ENCODE measurements around the gene SH3BP5. TPM values are rescaled to one million over a fixed set of nuclear protein-coding genes. Genes with fewer than 3 reads are reported as not detected.

The SH3BP5 gene
- total and polyA plus RNA-seq, 4 donors: 50.3 to 76.6 (median 67.3) TPM

DNA sequence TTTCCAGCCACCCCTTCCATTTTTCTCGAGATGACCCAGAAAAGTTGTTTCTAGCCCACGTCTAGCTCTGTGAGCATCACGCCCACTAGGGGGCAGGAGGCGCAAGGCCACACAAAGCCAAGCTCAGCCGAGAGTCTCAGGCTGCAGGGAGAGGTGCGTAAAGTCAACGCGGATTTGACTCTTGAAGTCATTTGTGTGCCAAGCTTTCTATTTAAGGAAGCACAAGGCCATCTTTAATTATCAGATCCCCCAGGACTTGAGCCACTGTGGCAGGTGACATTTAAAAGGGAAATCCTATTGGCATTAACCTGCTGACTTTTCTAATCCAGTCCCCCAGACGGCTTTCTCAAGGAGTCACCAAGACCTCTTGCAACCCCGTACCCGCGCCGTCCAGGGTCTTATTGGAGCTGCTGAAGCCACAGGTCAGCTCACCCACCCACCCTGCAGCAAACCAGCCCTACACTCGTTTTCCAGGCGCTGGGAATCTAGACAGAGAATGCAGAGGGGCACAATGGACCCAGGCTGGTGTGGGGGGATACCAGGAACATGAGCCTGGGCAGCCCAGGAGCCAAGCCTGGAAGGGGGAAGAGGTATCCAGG, 64.3 kb downstream of the SH3BP5 start:
- TF ChIP-seq CTCF (IDR thresholded peaks at IDR 0.05; ENCODE audit: control extremely low read depth, extremely low read depth): peak; percentile 96
- DNase-seq (peak; percentile 87 to 88 (median 88)), ATAC-seq (ENCODE audit: insufficient read depth, low FRiP score) (peak; percentile 83)
- Histone ChIP-seq H3K27ac (ENCODE audit: low read depth in 1 of 2, low read length in 1 of 2) (peak overlapping the region in 1 of 2 donors; percentile 28), H3K27me3 (ENCODE audit: control insufficient read depth in 3 of 3, insufficient read depth in 3 of 3, low read length in 2 of 3) (no peaks in the 10 kb centered on the region), H3K9me3 (ENCODE audit: control insufficient read depth in 4 of 4, insufficient read depth in 3 of 4, low read length in 3 of 4) (no peaks in the 10 kb centered on the region), H3K36me3 (ENCODE audit: control insufficient read depth in 4 of 4, insufficient read depth in 4 of 4, low read length in 4 of 4) (peaks cover 0 to 18% (median 0%) of the 10 kb centered on the region in 4 donors), H3K9ac (ENCODE audit: insufficient read depth in 1 of 2, low read length in 2 of 2) (peak overlapping the region in 1 of 2 donors; percentile 7), H3K4me1 (ENCODE audit: control insufficient read depth in 5 of 5, insufficient read depth in 5 of 5, low read length in 5 of 5) (peaks cover 0 to 32% (median 0%) of the 10 kb centered on the region in 5 donors), H3K4me3 (no peak overlapping the region)
- WGBS, 2 donors: 30 to 33% methylated on average over 15 of the region's 15 CpGs

DNA sequence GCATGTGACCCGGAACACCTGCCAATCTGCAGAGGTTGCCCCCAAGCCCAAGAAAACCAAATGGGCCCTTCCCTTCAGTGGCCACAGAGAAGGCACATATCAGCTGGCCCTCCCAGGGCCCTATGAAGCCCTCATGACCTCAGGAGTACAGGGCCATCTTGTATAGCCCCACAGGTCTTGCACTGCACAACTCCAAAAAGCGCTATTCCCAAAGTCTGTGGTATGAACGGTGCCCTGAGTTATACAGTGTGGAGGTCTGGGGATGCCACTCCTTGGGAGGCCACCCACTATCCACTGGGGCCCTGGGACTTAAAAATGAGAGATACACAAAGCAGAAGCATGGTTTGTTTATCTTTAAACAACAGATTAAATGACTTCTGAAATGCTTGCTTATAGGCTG, 64.9 kb downstream of the SH3BP5 start:
- no peak for DNase-seq
- Histone ChIP-seq H3K4me3 (no peak overlapping the region), H3K27me3 (ENCODE audit: control insufficient read depth in 3 of 3, insufficient read depth in 3 of 3, low read length in 2 of 3) (no peaks in the 10 kb centered on the region), H3K9me3 (ENCODE audit: control insufficient read depth in 4 of 4, insufficient read depth in 3 of 4, low read length in 3 of 4) (no peaks in the 10 kb centered on the region), H3K4me1 (ENCODE audit: control insufficient read depth in 5 of 5, insufficient read depth in 5 of 5, low read length in 5 of 5) (peaks cover 0 to 31% (median 0%) of the 10 kb centered on the region in 5 donors), H3K27ac (ENCODE audit: low read depth in 1 of 2, low read length in 1 of 2) (no peak overlapping the region), H3K9ac (ENCODE audit: insufficient read depth in 1 of 2, low read length in 2 of 2) (peak overlapping the region in 1 of 2 donors; percentile 7), H3K36me3 (ENCODE audit: control insufficient read depth in 4 of 4, insufficient read depth in 4 of 4, low read length in 4 of 4) (peaks cover 0 to 18% (median 0%) of the 10 kb centered on the region in 4 donors)
- WGBS, 2 donors: 94 to 98% methylated on average over 3 of the region's 3 CpGs
- TF ChIP-seq CTCF (IDR thresholded peaks at IDR 0.05; ENCODE audit: control extremely low read depth, extremely low read depth): no peak
- ATAC-seq (ENCODE audit: insufficient read depth, low FRiP score): no peak

DNA sequence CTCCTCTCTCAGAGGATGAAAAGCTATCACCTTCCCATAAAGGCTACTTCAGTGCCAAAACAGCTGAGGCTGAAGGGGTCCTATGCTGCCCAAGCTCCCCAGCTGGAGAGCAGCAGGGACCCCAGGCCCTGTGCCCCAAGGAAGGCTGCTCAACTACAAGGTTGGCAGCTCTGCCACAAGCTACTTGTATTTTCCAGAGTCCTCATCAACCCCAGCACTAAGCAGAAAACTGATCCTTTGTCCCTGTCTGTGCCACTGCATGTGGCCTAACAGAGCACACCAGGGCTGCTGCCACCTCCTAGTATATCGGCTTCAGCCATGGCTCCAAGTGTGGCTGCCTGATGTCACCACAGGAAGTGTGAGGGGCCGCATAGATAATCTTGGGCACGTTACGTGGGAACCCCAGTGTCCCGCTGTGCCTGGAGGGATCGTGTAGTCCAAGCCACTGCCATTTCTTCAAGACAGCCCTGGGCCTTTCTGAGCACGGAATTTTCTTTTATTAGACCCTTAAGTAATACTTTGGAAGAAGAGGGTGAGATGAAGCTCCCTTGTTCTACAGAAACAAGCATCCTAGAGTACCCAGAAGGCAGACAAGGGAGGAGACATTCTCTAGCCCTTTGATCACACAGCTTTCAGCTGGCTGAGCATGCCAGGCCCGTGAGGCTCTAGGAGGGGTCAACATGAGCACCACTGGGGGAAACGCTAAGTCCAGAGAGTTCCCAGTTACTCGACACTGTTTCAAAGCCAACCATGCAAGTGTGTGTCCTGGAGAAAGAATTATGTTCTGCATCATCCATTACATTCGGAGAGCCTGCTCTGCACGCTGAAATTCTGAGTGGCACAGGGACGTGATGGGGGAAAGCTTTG, 65.6 kb downstream of the SH3BP5 start:
- TF ChIP-seq CTCF (IDR thresholded peaks at IDR 0.05; ENCODE audit: control extremely low read depth, extremely low read depth): no peak
- H3K9ac ChIP-seq (ENCODE audit: insufficient read depth in 1 of 2, low read length in 2 of 2): no peak overlapping the region
- WGBS, 2 donors: 69 to 72% methylated on average over 13 of the region's 13 CpGs

More for the DNA sequence above, 65.6 kb downstream of the SH3BP5 start:
- H3K27ac ChIP-seq (ENCODE audit: low read depth in 1 of 2, low read length in 1 of 2): peak overlapping the region in 1 of 2 donors; percentile 9
- DNase-seq: no peak
- ATAC-seq (ENCODE audit: insufficient read depth, low FRiP score): no peak
- H3K36me3 ChIP-seq (ENCODE audit: control insufficient read depth in 4 of 4, insufficient read depth in 4 of 4, low read length in 4 of 4): peaks cover 0 to 20% (median 0%) of the 10 kb centered on the region in 4 donors
- H3K27me3 ChIP-seq (ENCODE audit: control insufficient read depth in 3 of 3, insufficient read depth in 3 of 3, low read length in 2 of 3): no peaks in the 10 kb centered on the region
- H3K4me3 ChIP-seq: no peak overlapping the region
- H3K4me1 ChIP-seq (ENCODE audit: control insufficient read depth in 5 of 5, insufficient read depth in 5 of 5, low read length in 5 of 5): peaks cover 0 to 31% (median 0%) of the 10 kb centered on the region in 5 donors
- H3K9me3 ChIP-seq (ENCODE audit: control insufficient read depth in 4 of 4, insufficient read depth in 3 of 4, low read length in 3 of 4): no peaks in the 10 kb centered on the region
